ENCODE results near the gene PITPNC1.

PITPNC1 gene

DNA sequence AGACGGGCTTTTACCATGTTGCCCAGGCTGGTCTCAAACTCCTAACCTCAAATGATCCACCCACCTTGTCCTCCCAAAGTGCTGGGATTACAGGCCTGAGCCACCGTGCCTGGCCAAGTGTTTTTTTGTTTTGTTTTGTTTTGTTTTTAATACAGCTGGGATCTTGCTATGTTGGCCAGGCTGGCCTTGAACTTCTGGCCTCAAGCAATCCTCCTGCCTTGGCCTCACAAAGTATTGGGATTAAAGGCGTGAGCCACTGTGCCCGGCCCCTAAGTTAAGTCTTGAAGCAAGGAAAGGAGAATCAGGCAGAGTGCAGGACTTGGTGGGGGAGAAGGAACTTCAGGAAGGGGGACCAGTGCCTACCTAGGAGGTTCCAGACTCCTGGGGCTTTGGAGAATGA, 288.9 kb downstream of the PITPNC1 start:
- DNase-seq (ENCODE audit: low read depth, low spot score) = no peak
- no peaks in the 10 kb centered on the region for H3K4me1 ChIP-seq (ENCODE audit: insufficient read depth, insufficient read length)
- TF ChIP-seq YY1 (IDR thresholded peaks at IDR 0.05; ENCODE audit: insufficient read depth, insufficient read length) (no peak), SUZ12 (IDR thresholded peaks at IDR 0.05; ENCODE audit: extremely low read depth, insufficient read depth, insufficient read length) (no peak), ZNF274 (IDR thresholded peaks at IDR 0.05; ENCODE audit: low read depth, low read length) (no peak)
- no peak overlapping the region for H3K4me3 ChIP-seq (ENCODE audit: insufficient read length, low read depth)
- H3K9me3 ChIP-seq (ENCODE audit: insufficient read depth, low read length) = no peaks in the 10 kb centered on the region
- no peaks in the 10 kb centered on the region for H3K36me3 ChIP-seq (ENCODE audit: insufficient read depth, insufficient read length, low read length)
- H3K27me3 ChIP-seq (ENCODE audit: insufficient read depth, insufficient read length) = no peaks in the 10 kb centered on the region
- no peak overlapping the region for H3K9ac ChIP-seq (ENCODE audit: insufficient read length, low read depth)

DNA sequence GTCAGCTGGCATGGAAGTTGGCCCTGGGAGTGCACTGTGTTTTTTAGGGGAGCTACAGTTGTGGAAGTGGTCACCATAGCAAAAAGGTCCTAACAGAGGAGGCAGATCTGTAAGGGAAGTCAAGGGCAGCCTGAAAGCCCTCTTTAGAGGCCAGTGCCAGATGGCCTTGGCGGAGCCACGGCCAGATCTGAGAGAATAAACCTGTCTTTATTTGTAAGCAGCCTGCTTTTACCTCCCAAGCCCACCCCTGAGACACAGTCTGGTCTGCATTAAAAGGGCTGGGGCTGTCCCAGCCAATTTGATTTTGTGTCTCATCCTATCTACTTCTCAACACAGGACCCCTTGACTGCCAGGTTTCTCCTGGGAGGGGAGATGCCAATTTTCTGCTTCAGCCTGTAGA, 289.6 kb downstream of the PITPNC1 start:
- Histone ChIP-seq H3K4me1 (ENCODE audit: insufficient read depth, insufficient read length) (no peaks in the 10 kb centered on the region), H3K36me3 (ENCODE audit: insufficient read depth, insufficient read length, low read length) (no peaks in the 10 kb centered on the region), H3K27me3 (ENCODE audit: insufficient read depth, insufficient read length) (no peaks in the 10 kb centered on the region), H3K9ac (ENCODE audit: insufficient read length, low read depth) (no peak overlapping the region), H3K9me3 (ENCODE audit: insufficient read depth, low read length) (no peaks in the 10 kb centered on the region), H3K4me3 (ENCODE audit: insufficient read length, low read depth) (no peak overlapping the region)
- TF ChIP-seq SUZ12 (IDR thresholded peaks at IDR 0.05; ENCODE audit: extremely low read depth, insufficient read depth, insufficient read length) (no peak), ZNF274 (IDR thresholded peaks at IDR 0.05; ENCODE audit: low read depth, low read length) (no peak), YY1 (IDR thresholded peaks at IDR 0.05; ENCODE audit: insufficient read depth, insufficient read length) (no peak)
- DNase-seq (ENCODE audit: low read depth, low spot score) = no peak

- H3K9me3 ChIP-seq (ENCODE audit: insufficient read depth, low read length) = no peaks in the 10 kb centered on the region
- H3K9ac ChIP-seq (ENCODE audit: insufficient read length, low read depth) = no peak overlapping the region
- DNase-seq (ENCODE audit: low read depth, low spot score) = no peak
- no peaks in the 10 kb centered on the region for H3K4me1 ChIP-seq (ENCODE audit: insufficient read depth, insufficient read length)
- no peak for TF ChIP-seq SUZ12 (IDR thresholded peaks at IDR 0.05; ENCODE audit: extremely low read depth, insufficient read depth, insufficient read length)
- TF ChIP-seq YY1 (IDR thresholded peaks at IDR 0.05; ENCODE audit: insufficient read depth, insufficient read length) = no peak
- TF ChIP-seq ZNF274 (IDR thresholded peaks at IDR 0.05; ENCODE audit: low read depth, low read length) = no peak
- no peak overlapping the region for H3K4me3 ChIP-seq (ENCODE audit: insufficient read length, low read depth)
- no peaks in the 10 kb centered on the region for H3K36me3 ChIP-seq (ENCODE audit: insufficient read depth, insufficient read length, low read length)
- no peaks in the 10 kb centered on the region for H3K27me3 ChIP-seq (ENCODE audit: insufficient read depth, insufficient read length)
Measured at GRCh38 chr17:67671493-67671892, 294.4 kb downstream of the PITPNC1 start.

GRCh38 chr17:67672592-67673335, 295.7 kb downstream of the PITPNC1 start:
- DNase-seq (ENCODE audit: low read depth, low spot score) = no peak

GRCh38 chr17:67675481-67675880, 298.4 kb downstream of the PITPNC1 start:
- no peaks in the 10 kb centered on the region for H3K4me1 ChIP-seq (ENCODE audit: insufficient read depth, insufficient read length)
- H3K27me3 ChIP-seq (ENCODE audit: insufficient read depth, insufficient read length) = no peaks in the 10 kb centered on the region
- H3K4me3 ChIP-seq (ENCODE audit: insufficient read length, low read depth) = no peak overlapping the region
- TF ChIP-seq ZNF274 (IDR thresholded peaks at IDR 0.05; ENCODE audit: low read depth, low read length) (no peak), SUZ12 (IDR thresholded peaks at IDR 0.05; ENCODE audit: extremely low read depth, insufficient read depth, insufficient read length) (no peak), YY1 (IDR thresholded peaks at IDR 0.05; ENCODE audit: insufficient read depth, insufficient read length) (no peak)
- no peaks in the 10 kb centered on the region for H3K9me3 ChIP-seq (ENCODE audit: insufficient read depth, low read length)
- no peaks in the 10 kb centered on the region for H3K36me3 ChIP-seq (ENCODE audit: insufficient read depth, insufficient read length, low read length)
- H3K9ac ChIP-seq (ENCODE audit: insufficient read length, low read depth) = no peak overlapping the region
- DNase-seq (ENCODE audit: low read depth, low spot score) = no peak

More at GRCh38 chr17:67672592-67673335, 295.7 kb downstream of the PITPNC1 start:
- H3K9ac ChIP-seq (ENCODE audit: insufficient read length, low read depth) = no peak overlapping the region
- H3K4me1 ChIP-seq (ENCODE audit: insufficient read depth, insufficient read length) = no peaks in the 10 kb centered on the region
- no peaks in the 10 kb centered on the region for H3K9me3 ChIP-seq (ENCODE audit: insufficient read depth, low read length)
- no peaks in the 10 kb centered on the region for H3K36me3 ChIP-seq (ENCODE audit: insufficient read depth, insufficient read length, low read length)
- TF ChIP-seq SUZ12 (IDR thresholded peaks at IDR 0.05; ENCODE audit: extremely low read depth, insufficient read depth, insufficient read length) (no peak), ZNF274 (IDR thresholded peaks at IDR 0.05; ENCODE audit: low read depth, low read length) (no peak), YY1 (IDR thresholded peaks at IDR 0.05; ENCODE audit: insufficient read depth, insufficient read length) (no peak)
- no peak overlapping the region for H3K4me3 ChIP-seq (ENCODE audit: insufficient read length, low read depth)
- no peaks in the 10 kb centered on the region for H3K27me3 ChIP-seq (ENCODE audit: insufficient read depth, insufficient read length)

DNA sequence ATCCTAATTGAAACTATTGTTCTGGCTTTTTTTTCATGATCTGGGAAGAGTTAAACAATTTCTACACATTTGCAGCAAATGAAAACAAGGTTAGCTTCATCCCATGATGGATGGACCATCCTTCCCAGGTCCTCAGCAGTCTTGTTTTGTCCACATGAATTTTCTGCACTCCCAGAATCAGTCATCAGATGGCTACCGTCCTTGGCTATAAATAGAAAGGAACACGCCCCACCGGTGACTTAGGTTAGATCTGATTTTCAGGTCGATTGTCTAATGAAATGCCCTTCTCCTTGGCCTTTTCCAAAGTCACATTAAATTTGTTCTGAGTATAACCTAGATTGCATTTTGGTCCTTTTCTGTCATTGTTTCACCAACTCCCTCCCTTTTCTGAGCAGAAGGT, 299.2 kb downstream of the PITPNC1 start:
- no peak overlapping the region for H3K4me3 ChIP-seq (ENCODE audit: insufficient read length, low read depth)
- no peak for TF ChIP-seq YY1 (IDR thresholded peaks at IDR 0.05; ENCODE audit: insufficient read depth, insufficient read length)
- no peak for TF ChIP-seq ZNF274 (IDR thresholded peaks at IDR 0.05; ENCODE audit: low read depth, low read length)
- no peak for TF ChIP-seq SUZ12 (IDR thresholded peaks at IDR 0.05; ENCODE audit: extremely low read depth, insufficient read depth, insufficient read length)

DNA sequence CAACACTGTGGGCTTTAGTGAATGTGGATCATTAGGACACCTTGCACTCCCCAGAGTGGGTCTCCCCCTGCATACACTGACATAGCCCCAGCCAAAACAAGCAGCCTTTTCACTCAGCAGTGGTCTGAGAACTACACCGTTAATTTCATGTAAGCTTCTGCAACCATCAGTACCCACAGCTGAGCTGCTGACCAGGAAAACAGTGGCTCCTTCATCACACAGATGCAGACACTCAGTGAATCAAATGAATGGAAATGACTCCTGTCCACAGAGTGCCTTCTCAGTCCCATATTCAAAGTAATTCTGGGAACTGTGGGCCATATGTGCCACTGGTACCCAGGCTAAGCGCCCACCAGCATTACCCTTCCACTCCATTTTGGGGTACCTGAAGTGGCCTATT, 301.3 kb downstream of the PITPNC1 start:
- Histone ChIP-seq H3K27me3 (ENCODE audit: insufficient read depth, insufficient read length) (no peaks in the 10 kb centered on the region), H3K4me1 (ENCODE audit: insufficient read depth, insufficient read length) (no peaks in the 10 kb centered on the region), H3K36me3 (ENCODE audit: insufficient read depth, insufficient read length, low read length) (no peaks in the 10 kb centered on the region), H3K9me3 (ENCODE audit: insufficient read depth, low read length) (no peaks in the 10 kb centered on the region), H3K9ac (ENCODE audit: insufficient read length, low read depth) (no peak overlapping the region), H3K4me3 (ENCODE audit: insufficient read length, low read depth) (no peak overlapping the region)
- no peak for DNase-seq (ENCODE audit: low read depth, low spot score)
- TF ChIP-seq YY1 (IDR thresholded peaks at IDR 0.05; ENCODE audit: insufficient read depth, insufficient read length) (no peak), ZNF274 (IDR thresholded peaks at IDR 0.05; ENCODE audit: low read depth, low read length) (no peak), SUZ12 (IDR thresholded peaks at IDR 0.05; ENCODE audit: extremely low read depth, insufficient read depth, insufficient read length) (no peak)

More for the DNA sequence above, 299.2 kb downstream of the PITPNC1 start:
- DNase-seq (ENCODE audit: low read depth, low spot score) = no peak
- H3K36me3 ChIP-seq (ENCODE audit: insufficient read depth, insufficient read length, low read length) = no peaks in the 10 kb centered on the region
- no peaks in the 10 kb centered on the region for H3K27me3 ChIP-seq (ENCODE audit: insufficient read depth, insufficient read length)
- H3K4me1 ChIP-seq (ENCODE audit: insufficient read depth, insufficient read length) = no peaks in the 10 kb centered on the region
- H3K9ac ChIP-seq (ENCODE audit: insufficient read length, low read depth) = no peak overlapping the region
- no peaks in the 10 kb centered on the region for H3K9me3 ChIP-seq (ENCODE audit: insufficient read depth, low read length)
